Activated T-cell treated with anti-CD3 and anti-CD28 coated beads, Interleukin-2, amount 50 U/mL, for 1 hour (primary cell): ENCODE results near the gene HPD.
"Not testable (repeated sequence)": the region's sequence is repeated elsewhere in the genome, so short reads cannot be mapped to it uniquely, and the experiment has no call there.

Experiments used
- DNase-seq: peaks from one replicate; pipeline ENCODE4 v3.0.0-alpha.2; 2020

HPD gene

DNA sequence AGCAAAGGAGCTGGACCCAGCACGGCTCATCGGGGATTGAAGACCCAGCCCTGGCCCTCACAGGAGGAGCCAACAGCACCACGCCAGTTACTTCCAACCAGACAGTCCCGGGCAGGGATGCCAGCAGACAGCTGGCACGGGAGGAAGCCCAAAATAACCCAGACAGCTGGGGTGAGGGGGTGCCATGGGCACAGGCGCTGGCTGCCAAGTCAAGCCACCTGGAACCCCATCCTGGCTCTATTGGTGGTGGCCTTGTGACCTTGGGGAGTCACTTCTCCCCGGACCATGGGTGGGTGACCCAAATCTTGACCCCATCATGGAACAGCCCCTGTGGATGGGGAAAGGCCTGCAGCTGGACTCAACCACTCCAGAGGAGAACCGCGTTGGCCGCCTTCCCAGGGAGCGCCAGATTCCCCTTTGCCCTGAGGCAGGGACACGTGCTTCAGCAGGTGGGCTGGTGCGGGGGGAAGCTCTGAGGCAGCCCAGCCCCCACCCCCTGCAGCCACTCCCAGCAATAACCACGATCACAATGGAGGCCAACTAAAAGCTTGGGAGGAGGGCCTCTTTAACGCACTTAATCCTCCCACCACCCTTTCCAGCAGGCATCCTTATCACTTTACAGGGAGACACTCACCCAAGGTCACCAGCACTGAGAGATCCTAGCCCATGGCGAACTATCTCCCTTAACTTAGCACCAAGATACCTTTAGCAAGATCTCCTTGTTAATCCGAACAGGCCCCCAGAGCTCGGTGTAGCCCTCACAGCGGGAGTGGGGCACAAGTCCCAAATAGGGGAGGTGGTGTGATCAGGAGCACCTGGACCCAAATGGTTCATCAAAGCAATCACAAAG is 60.5 kb downstream of the HPD start:
- DNase-seq, result no peak

DNA sequence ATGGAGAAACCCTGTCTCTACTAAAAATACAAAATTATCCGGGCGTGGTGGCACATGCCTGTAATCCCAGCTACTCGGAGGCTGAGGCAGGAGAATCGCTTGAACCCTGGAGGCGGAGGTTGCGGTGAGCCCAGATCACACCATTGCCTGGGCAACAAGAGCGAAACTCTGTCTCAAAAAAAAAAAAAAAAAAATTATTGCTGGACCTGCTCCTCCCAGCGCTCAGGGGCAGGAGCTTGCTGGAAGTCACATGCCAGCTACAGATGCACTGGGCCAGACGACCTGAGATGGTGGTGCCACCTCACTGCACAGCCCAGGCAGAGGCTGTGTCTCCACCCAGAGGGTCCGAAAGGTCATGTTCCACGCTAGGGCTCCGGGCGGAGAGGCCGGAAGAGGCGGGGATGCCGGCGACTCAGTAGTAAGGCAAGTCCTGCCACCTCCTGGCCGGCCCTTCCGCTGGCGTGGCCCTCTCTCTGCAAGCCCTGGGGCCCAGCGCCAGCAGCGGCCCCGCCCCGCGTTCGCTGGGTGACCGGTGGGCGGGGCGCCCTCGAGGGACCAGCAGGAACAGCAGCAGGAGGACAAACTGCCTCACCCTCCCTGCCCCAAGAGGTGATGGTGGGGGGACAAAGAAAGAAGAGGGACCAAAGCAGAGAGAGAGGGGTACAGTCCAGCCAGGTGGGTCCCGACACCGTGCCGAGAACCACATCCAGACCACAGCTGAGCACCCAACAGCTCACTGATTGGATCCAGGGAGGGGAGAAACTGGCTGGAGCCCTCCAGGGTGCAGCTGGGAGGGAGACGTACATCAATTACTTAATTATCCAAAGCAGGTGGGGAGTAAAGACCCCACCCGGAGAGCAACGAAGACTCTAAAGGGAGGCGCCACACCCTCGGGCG is 61.6 kb downstream of the HPD start:
- no peak for DNase-seq

DNA sequence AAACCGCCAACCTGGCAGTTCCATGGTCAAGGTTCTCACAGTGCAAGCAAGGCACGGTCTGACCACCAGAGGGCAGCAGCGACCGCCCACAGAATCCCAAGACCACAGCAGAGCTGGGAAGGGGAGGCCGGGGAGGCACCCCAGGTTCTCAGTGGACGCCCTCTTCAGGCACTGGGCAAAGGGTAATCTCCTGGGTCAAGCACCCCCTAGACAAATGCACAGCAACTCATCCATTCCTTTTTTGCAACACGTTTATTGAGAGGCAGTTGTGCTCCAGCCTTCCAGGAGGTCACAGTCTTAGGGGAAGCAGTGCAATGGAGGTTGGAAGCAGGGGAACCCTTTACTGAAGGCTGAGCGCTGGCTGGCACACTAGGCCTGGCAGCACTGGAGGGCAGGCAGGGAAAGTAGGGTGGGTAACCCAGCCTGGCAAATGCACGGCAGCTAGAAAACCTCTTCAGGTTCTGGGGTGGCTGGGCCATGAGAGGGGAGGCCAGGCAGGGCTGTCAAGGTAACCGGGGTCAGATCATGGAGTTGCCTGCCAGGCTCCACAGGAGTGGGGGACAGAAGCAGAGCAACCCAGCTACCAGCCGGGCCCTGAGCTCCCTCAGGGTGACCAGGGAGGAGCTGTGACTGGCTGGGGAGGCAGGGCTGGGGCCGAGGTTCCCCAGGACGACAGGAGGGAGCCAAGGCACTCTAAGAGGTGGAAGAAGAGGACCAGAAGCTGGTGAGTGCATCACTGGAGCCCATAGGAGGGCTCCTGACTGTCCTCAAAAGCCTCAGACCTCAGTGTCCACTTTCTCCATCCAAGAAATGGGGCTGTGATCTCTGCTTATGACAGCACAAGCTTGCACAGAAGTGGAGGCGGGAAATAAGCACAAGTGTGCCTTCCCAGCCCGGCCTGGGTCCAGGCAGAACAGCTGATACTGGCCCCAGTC is 63.4 kb downstream of the HPD start:
- DNase-seq, result peak; percentile 91

DNA sequence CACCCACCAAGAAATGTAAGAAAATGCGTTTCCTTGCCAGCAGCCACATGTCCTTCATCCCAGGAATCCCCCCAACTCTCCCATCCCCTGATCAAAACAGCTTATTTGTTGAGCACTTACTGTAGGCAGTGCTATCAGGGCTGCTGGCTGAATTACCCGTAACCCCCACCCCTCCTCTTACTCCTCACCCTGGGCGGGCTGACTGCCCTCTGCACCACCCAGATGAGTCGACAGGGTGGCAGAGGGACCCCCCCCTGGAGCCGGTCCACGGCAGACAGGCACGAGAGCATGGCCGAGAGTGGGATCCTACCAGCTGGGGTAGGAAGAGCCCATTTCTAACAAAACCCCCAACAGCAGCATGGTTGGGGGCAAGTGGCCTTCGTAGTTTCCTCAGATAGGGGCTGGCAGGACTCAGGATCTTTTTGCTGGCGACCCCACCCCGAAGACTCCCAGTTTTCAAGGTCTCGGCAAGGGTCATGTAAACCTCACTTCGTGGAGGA is 64.1 kb downstream of the HPD start:
- no peak for DNase-seq

DNA sequence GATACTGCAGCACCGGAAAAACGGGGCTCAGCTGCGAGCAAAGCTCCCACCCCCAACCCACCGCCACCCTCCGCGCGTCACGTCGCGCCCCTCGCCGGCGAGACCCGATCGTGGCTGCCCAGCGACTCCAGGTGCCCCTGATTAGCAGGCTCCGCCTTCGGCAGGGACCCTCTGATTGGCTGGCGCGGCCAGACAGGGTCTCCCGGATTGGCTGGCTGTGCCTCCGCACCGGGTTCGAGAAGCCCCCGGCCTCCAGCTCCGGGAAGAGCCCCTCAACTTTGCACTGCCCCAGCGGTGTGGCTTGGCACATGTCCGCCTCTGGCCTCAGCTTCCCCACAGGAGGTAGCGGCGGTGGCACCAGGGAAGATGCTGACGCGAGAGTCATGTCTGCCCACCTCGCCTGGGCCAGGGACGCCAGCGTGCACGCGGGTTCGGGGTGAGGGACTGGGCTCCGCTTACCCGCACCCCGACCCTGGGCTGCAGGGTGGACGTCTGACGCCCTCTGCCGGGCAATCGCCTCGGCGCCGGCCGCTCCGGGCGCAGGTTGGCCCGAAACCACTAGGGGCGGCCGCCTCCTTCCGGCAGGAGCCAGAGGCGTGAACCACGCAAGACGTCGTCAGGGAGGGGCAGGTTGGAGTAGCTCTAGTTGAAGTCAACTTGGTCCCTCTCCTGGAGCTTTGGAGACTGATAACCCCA is 64.7 kb downstream of the HPD start:
- peak; percentile 99 for DNase-seq

DNA sequence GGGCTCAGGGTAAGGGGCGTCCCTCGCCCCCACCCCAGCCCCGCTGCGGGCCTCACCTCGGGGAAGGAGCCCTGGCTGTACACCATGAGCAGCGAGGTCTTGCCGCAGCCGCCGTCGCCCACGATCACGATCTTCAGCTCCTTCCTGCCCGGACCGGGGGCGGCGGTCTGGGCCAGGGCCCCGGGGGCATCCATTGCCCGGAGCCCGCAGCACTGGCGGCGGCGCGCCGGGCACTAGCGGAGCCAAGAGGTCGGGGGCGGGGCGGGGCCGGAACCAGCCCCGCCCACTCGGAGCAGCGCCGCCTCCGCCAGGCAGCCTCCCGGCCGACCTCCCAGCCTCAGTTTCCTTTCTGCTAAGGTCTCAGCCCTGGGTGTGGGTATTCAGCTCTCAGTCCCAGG is 65.2 kb downstream of the HPD start, which contains the start of gene RHOF:
Gene RHOF (minus strand): TSS at position 249 of the 398 bp plus-strand sequence. CDS start 55 bp downstream, at position 194.
- no peak for DNase-seq

DNA sequence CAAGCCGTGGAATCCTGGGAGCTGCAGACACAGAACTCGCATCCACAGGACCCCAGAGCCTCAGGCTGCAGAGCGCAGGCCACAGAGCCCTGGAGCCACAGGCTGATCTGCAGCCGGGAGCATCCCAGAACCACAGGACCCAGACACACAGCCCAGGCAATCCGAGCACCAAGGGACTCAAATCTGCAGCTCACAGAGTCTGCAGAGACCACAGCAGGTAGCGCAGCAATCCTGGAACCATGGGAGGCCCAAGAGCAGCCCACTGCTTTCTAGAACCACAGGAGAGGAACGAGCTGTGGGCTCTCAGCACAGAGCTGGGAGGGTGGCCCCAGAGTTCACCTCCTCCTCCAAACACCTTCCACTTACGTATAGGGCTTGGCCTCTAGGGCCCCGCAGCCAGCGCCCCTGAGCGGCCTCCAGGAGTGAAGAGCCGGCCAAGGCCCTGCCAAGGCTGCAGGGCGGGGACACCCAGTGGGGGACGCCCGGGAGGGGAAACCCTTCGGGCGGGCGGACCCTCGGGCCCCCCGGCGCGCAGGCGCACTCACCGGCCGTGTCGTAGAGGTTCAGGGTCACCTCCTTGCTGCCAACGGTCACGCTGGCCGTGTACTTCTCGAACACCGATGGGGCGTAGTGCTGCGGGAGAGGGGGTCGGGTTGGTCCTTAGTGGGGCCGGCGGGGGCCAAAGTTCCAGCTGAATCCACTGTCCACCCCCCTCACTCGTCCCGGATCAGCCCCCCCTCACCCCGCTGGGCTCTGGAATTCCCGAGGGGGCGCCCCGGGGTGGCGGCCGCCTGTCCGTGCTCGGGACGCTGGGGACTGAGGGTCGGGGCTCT is 65.8 kb downstream of the HPD start:
- DNase-seq, result peak; percentile 68

DNA sequence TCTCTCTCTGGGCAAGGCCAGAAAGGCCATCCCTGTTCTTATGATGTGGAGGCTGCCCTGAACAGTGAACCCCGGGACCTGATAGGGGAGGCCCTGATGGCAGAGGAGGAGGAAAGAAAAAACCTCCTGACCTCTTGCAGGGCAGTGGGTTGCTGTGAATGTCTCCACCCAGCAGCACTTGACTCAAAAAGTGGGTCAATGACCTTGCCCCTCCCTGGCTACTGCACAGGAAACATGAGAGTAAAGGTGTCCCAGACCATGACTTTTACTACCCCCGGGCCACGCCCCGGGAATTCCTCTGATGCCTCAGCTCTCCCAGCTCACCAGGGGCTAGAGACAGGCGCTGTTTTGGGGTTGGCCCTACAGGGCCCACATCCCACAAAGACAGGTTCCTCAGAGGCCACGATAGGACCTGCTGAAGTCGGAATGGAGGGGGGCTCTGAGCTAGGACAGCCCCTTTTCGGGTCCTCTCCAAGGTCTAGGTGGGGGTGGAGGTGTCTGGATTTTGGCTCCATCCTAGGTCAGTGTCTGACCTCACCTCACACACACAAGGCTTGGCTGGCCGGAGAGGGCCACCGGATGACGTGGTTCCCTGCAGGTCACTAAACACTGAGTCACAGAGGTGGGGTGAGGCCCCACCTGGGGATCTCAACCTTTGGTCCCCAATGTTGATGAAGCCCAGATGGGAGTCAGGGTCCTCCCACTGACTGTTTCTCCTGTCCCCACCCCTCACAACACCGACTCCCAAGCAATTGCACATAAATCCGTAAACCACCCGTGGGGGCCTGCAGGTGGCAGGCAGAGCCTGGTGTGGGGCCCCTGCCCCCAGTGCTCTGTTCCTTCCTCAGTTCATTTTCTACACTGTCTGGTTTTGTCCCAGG is 66.7 kb downstream of the HPD start:
- no peak for DNase-seq

DNA sequence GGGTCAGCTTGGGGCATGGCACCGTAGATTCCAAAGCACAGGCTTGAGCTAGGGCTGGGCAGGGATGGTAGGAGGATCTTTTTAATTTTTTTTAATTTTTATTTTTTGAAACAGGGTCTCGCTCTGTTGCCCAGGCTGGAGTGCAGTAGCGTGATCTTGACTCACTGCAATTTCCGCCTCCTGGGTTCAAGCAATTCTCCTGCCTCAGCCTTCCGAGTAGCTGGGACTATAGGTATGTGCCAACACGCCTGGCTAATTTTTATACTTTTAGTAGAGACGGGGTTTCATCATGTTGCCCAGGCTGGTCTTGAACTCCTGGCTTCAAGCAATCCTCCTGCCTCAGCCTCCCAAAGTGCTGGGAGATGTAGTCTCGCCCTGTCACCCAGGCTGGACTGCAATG is 67.9 kb downstream of the HPD start:
- not testable (repeated sequence) for DNase-seq

DNA sequence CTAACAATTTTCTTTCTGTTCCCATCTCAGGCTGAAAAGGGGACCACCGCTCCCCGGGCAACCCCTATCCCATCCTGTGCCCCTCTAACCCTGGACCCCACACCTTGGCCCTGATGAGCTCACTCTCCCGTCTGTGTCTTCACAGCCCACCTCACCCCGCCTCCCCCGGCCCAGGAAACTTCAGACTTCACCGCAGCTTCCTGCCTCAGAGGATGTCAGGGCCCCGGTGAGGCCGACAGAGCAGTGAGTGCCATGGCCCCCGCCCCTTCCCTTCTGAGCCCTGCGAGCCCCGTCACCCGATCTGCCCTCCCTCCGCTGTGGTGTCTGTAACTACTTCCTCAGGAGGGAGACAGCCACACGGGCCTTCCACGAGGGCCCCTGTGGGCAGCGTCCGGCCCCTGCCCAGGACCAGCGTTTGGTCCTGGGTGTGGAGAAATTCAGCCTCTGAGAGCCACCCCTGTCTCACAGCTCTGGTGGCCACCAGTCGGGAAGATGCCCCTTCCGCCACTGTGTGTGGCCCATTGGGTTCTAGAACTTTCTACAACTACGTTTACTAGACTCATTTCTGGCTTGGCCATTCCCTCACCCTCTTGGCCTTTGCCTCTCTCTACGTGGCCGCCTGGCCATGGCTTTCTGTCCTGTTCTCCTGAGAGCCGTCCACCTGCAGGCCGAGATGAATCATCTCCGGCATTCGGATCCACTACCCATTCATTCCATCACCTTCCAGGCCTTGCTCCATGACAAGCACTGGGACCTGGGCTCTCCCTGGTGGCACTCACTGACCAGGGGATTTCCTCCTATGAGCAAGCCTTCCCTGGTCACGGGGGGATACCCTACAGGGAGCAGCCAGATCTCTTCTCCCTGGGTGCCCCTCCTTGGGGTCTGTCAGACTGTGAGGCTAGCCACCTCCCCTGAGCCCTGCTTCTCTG is 68.6 kb downstream of the HPD start:
- DNase-seq, result peak; percentile 92
